ENCODE results near the gene SPINK1. TPM values are rescaled to one million over a fixed set of nuclear protein-coding genes. Genes with fewer than 3 reads are reported as not detected.

The SPINK1 gene
- total and polyA plus RNA-seq, 7 experiments from 2014 or later: not detected

DNA sequence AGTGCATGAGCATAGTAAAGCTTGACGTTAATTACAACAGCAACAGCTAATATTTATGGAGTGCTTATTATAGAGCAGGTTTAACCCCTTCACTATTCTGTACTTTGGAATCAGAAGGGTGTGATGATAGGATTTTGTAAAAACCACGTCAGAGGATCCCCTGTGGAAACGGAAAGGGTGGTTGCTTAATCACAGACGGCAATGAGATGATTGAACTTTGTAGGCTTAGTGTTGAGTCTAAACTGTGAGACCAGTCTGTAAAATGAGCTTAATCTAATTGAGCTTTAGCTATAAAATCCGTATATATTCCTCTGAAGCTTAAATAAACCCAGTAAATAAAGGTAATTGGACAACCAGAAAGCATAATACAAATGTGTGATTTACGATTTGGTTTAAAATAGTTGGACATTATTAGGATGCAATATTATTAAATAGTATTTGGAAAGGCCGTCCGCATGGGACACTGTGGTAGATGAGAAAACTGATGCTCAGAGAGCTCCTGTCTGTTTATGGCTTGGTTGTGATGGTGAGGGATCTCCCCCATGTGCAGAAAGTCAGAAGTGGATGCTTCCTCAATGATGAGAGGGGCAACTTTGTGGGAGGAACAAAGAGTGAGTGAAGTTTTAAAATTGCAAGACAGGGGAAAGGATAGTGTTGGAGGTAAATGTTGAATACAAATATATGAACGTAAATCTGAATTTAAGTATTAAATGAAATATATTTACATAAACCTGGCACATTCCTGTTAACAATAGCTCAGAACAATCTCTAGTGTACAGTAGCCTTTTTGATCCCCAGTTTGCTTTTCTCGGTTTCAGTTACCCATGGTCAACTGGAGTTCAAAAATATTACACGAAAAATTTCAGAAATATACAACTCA is 23.7 kb upstream of the SPINK1 start:
- H3K27me3 ChIP-seq (ENCODE audit: control insufficient read depth in 2 of 2, insufficient read depth in 2 of 2, low read length in 2 of 2): peaks cover 0 to 3% of the 10 kb centered on the region in 2 donors
- Mint-ChIP-seq H3K36me3 (no peaks in the 10 kb centered on the region), H3K9me3 (peaks cover 0 to 3% (median 0%) of the 10 kb centered on the region in 11 donors), H3K4me3 (no peak overlapping the region), H3K4me1 (peaks cover 0 to 5% (median 0%) of the 10 kb centered on the region in 7 donors), H3K27me3 (peaks cover 5 to 23% (median 9%) of the 10 kb centered on the region in 5 donors), H3K27ac (no peak overlapping the region)
- ChIA-PET CTCF (interaction anchor here (0.5 kb wide), 1 partner anchor 1261 kb away, joined by 3 read pairs; no protein-coding TSS in a partner anchor), POLR2A (no interaction called here)
- no peak for ATAC-seq
- H3K27ac ChIP-seq (ENCODE audit: low read depth, low read length): no peak overlapping the region
- no peak for DNase-seq
- H3K36me3 ChIP-seq (ENCODE audit: control insufficient read depth in 2 of 3, insufficient read depth in 3 of 3, low read length in 3 of 3): no peaks in the 10 kb centered on the region
- intact Hi-C loops (cut with micrococcal nuclease): loop anchor here in 1 of 2 donors (5.0 kb wide), 1 partner anchor 517 kb away; no protein-coding TSS in a partner anchor
- H3K4me1 ChIP-seq (ENCODE audit: control insufficient read depth in 2 of 2, insufficient read depth in 2 of 2, low read length in 2 of 2): no peaks in the 10 kb centered on the region
- H3K4me3 ChIP-seq (ENCODE audit: low read length): no peak overlapping the region
- no peaks in the 10 kb centered on the region for H3K9me3 ChIP-seq (ENCODE audit: control insufficient read depth in 2 of 3, low read length in 3 of 3)

DNA sequence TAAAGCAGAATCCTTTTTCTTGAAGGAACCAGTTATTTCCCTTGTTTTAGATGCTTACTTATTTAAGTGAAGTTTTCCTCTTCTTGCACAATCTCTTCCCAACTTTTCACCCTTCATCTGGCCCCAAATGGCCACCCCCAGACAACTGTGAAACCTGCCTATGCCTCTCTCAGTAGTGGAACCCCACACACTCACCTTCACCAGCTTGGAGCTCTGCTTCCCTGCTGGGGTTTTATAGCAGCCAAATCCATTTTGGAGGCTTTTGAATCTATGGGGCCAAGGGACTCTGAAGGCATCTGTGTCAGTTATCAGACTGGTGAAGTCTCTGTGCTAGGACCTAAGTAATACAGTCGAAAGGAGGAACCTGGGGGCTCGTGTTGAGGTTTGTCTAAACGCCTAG is 22.9 kb upstream of the SPINK1 start:
- CTCF ChIA-PET: no interaction called here
- intact Hi-C loops (cut with micrococcal nuclease): no loop called here

DNA sequence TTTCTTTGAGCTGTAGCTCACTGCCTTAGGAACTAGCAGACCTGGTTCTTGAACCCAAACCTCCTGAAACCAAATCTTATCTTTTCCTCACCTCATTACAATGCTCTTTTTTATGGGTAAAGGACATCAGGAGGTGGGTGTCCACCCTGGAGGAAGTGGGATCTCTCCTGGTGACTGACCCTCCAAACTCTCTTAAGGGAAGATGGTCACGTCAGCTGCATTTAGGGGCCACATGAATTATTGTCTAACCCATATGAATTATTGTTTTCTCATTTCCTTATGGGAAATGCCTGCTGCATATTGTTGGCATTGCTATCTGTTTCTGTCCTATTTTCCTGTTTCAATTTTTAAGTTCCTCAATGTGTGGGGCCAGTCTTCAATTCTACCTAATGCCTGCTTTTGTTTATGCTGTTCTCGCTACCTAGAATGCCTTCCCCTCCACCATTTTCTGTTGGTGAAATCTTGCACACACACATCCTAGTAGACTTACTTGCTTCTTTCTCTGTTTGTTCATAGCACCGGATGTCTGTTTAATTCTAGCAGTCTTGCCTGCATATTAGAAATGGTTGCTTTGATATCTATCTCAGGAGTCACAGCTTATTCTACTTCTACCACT is 22.0 kb upstream of the SPINK1 start:
- ATAC-seq (no peak), DNase-seq (no peak)
- Mint-ChIP-seq H3K27ac (no peak overlapping the region), H3K9me3 (peaks cover 0 to 3% (median 0%) of the 10 kb centered on the region in 11 donors), H3K36me3 (no peaks in the 10 kb centered on the region), H3K27me3 (peaks cover 5 to 20% (median 9%) of the 10 kb centered on the region in 5 donors), H3K4me1 (peaks cover 0 to 5% (median 0%) of the 10 kb centered on the region in 7 donors), H3K4me3 (no peak overlapping the region)
- intact Hi-C loops (cut with micrococcal nuclease): no loop called here
- ChIA-PET POLR2A (no interaction called here), CTCF (interaction anchor here (0.7 kb wide), 1 partner anchor 122 kb away, joined by 3 read pairs; no protein-coding TSS in a partner anchor)
- Histone ChIP-seq H3K4me3 (ENCODE audit: low read length) (no peak overlapping the region), H3K9me3 (ENCODE audit: control insufficient read depth in 2 of 3, low read length in 3 of 3) (no peaks in the 10 kb centered on the region), H3K36me3 (ENCODE audit: control insufficient read depth in 2 of 3, insufficient read depth in 3 of 3, low read length in 3 of 3) (no peaks in the 10 kb centered on the region), H3K4me1 (ENCODE audit: control insufficient read depth in 2 of 2, insufficient read depth in 2 of 2, low read length in 2 of 2) (no peaks in the 10 kb centered on the region), H3K27me3 (ENCODE audit: control insufficient read depth in 2 of 2, insufficient read depth in 2 of 2, low read length in 2 of 2) (peaks cover 0 to 3% of the 10 kb centered on the region in 2 donors), H3K27ac (ENCODE audit: low read depth, low read length) (no peak overlapping the region)

More for the DNA sequence above, 22.9 kb upstream of the SPINK1 start:
- Histone ChIP-seq H3K36me3 (ENCODE audit: control insufficient read depth in 2 of 3, insufficient read depth in 3 of 3, low read length in 3 of 3) (no peaks in the 10 kb centered on the region), H3K27ac (ENCODE audit: low read depth, low read length) (no peak overlapping the region), H3K9me3 (ENCODE audit: control insufficient read depth in 2 of 3, low read length in 3 of 3) (no peaks in the 10 kb centered on the region), H3K4me3 (ENCODE audit: low read length) (no peak overlapping the region), H3K4me1 (ENCODE audit: control insufficient read depth in 2 of 2, insufficient read depth in 2 of 2, low read length in 2 of 2) (no peaks in the 10 kb centered on the region), H3K27me3 (ENCODE audit: control insufficient read depth in 2 of 2, insufficient read depth in 2 of 2, low read length in 2 of 2) (peaks cover 0 to 3% of the 10 kb centered on the region in 2 donors)
- ATAC-seq (no peak), DNase-seq (no peak)
- Mint-ChIP-seq H3K9me3 (peaks cover 0 to 3% (median 0%) of the 10 kb centered on the region in 11 donors), H3K27me3 (peaks cover 5 to 23% (median 9%) of the 10 kb centered on the region in 5 donors), H3K36me3 (no peaks in the 10 kb centered on the region), H3K4me3 (no peak overlapping the region), H3K4me1 (peaks cover 0 to 5% (median 0%) of the 10 kb centered on the region in 7 donors), H3K27ac (no peak overlapping the region)
- POLR2A ChIA-PET: no interaction called here

DNA sequence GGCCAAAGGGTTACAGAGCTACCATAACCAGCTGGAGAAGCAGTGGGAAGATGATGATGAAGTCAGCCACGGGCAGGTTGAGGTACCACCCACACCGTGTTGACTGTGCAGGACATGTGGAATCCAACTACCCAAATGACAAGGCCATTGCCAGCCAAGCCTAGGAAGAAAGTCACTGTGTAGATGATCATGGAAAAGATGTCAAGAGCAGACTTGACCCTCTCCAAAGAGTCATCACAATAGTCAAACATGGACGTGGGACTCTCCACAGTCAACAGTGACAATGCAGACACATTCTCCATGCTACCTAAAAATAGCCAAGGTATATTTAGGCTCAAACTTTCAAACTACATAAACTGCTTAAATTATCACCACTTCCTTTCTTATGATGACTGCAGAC is 20.9 kb upstream of the SPINK1 start:
- Histone ChIP-seq H3K27me3 (ENCODE audit: control insufficient read depth in 2 of 2, insufficient read depth in 2 of 2, low read length in 2 of 2) (peaks cover 0 to 3% of the 10 kb centered on the region in 2 donors), H3K36me3 (ENCODE audit: control insufficient read depth in 2 of 3, insufficient read depth in 3 of 3, low read length in 3 of 3) (no peaks in the 10 kb centered on the region), H3K27ac (ENCODE audit: low read depth, low read length) (no peak overlapping the region), H3K9me3 (ENCODE audit: control insufficient read depth in 2 of 3, low read length in 3 of 3) (no peaks in the 10 kb centered on the region), H3K4me3 (ENCODE audit: low read length) (no peak overlapping the region), H3K4me1 (ENCODE audit: control insufficient read depth in 2 of 2, insufficient read depth in 2 of 2, low read length in 2 of 2) (no peaks in the 10 kb centered on the region)
- peaks cover 0 to 3% (median 0%) of the 10 kb centered on the region in 7 donors for H3K4me1 Mint-ChIP-seq
- peaks cover 5 to 19% (median 10%) of the 10 kb centered on the region in 5 donors for H3K27me3 Mint-ChIP-seq
- ATAC-seq (no peak), DNase-seq (no peak)
- no peaks in the 10 kb centered on the region for H3K36me3 Mint-ChIP-seq
- no peak overlapping the region for H3K4me3 Mint-ChIP-seq
- peaks cover 0 to 3% (median 0%) of the 10 kb centered on the region in 11 donors for H3K9me3 Mint-ChIP-seq
- POLR2A ChIA-PET: no interaction called here
- intact Hi-C loops (cut with micrococcal nuclease): no loop called here
- CTCF ChIA-PET: no interaction called here
- H3K27ac Mint-ChIP-seq: no peak overlapping the region

DNA sequence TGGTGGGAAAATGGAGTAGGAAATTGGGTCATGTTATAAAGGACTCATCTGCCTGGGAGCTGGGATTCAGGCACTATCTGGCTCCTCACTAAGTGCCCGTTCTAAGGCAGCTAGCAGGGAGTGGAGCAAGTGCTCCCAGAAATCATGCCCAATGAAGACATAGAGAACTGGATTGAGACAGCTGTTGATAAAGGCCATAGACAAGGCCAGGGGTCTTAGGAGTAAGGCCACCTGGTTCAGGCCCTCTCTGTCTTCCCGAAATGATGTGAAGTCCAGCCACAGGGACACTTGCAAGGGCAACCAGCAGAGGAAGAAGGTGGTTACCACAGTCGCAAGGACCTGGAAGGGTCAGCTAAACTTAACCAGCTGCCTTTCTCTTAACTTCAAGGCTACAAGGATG is 20.1 kb upstream of the SPINK1 start:
- H3K9me3 ChIP-seq (ENCODE audit: control insufficient read depth in 2 of 3, low read length in 3 of 3): no peaks in the 10 kb centered on the region
- DNase-seq (no peak), ATAC-seq (no peak)
- no peak overlapping the region for H3K27ac Mint-ChIP-seq
- CTCF ChIA-PET: no interaction called here
- no peaks in the 10 kb centered on the region for H3K4me1 ChIP-seq (ENCODE audit: control insufficient read depth in 2 of 2, insufficient read depth in 2 of 2, low read length in 2 of 2)
- H3K36me3 Mint-ChIP-seq: no peaks in the 10 kb centered on the region
- H3K9me3 Mint-ChIP-seq: peaks cover 0 to 3% (median 0%) of the 10 kb centered on the region in 11 donors
- intact Hi-C loops (cut with micrococcal nuclease): no loop called here
- no peak overlapping the region for H3K4me3 Mint-ChIP-seq
- peaks cover 5 to 19% (median 9%) of the 10 kb centered on the region in 5 donors for H3K27me3 Mint-ChIP-seq
- no peaks in the 10 kb centered on the region for H3K27me3 ChIP-seq (ENCODE audit: control insufficient read depth in 2 of 2, insufficient read depth in 2 of 2, low read length in 2 of 2)
- H3K4me3 ChIP-seq (ENCODE audit: low read length): no peak overlapping the region
- H3K27ac ChIP-seq (ENCODE audit: low read depth, low read length): no peak overlapping the region
- no peaks in the 10 kb centered on the region for H3K36me3 ChIP-seq (ENCODE audit: control insufficient read depth in 2 of 3, insufficient read depth in 3 of 3, low read length in 3 of 3)
- POLR2A ChIA-PET: no interaction called here
- H3K4me1 Mint-ChIP-seq: peaks cover 0 to 3% (median 0%) of the 10 kb centered on the region in 7 donors

DNA sequence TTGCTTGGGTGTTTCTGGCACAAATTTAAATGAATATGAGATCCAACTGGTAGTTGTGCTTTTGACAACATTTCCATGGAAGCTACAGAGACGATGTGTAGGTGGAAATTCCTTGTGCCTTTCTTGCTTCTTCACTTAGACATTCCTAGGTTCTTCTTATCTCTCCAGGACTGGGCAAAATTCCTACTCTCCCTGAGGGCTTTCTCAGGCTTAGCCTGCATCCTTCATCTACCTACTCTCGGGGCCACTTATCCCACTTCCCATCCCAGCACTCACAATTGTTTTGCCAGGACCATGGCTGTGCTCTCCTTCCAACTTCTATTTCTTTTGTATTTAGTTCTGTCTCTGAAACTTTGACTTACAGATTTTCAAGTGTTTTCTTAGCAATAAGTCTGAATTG is 17.8 kb upstream of the SPINK1 start:
- Mint-ChIP-seq H3K27ac (no peak overlapping the region), H3K36me3 (no peaks in the 10 kb centered on the region), H3K4me3 (no peak overlapping the region), H3K9me3 (peaks cover 0 to 3% (median 0%) of the 10 kb centered on the region in 11 donors), H3K4me1 (peaks cover 0 to 3% (median 0%) of the 10 kb centered on the region in 7 donors), H3K27me3 (peaks cover 5 to 10% (median 8%) of the 10 kb centered on the region in 5 donors)
- ChIA-PET CTCF (no interaction called here), POLR2A (no interaction called here)
- no peaks in the 10 kb centered on the region for H3K9me3 ChIP-seq (ENCODE audit: control insufficient read depth in 2 of 3, low read length in 3 of 3)
- DNase-seq (no peak), ATAC-seq (no peak)
- no peak overlapping the region for H3K27ac ChIP-seq (ENCODE audit: low read depth, low read length)
- H3K36me3 ChIP-seq (ENCODE audit: control insufficient read depth in 2 of 3, insufficient read depth in 3 of 3, low read length in 3 of 3): no peaks in the 10 kb centered on the region
- intact Hi-C loops (cut with micrococcal nuclease): no loop called here
- H3K4me1 ChIP-seq (ENCODE audit: control insufficient read depth in 2 of 2, insufficient read depth in 2 of 2, low read length in 2 of 2): no peaks in the 10 kb centered on the region
- no peaks in the 10 kb centered on the region for H3K27me3 ChIP-seq (ENCODE audit: control insufficient read depth in 2 of 2, insufficient read depth in 2 of 2, low read length in 2 of 2)
- H3K4me3 ChIP-seq (ENCODE audit: low read length): no peak overlapping the region

Measured in naive thymus-derived CD4-positive, alpha-beta T cell (primary cell).